Endothelial cell of umbilical vein (primary cell): ENCODE results near the gene ARHGAP22. TPM values are rescaled to one million over a fixed set of nuclear protein-coding genes. Genes with fewer than 3 reads are reported as not detected.

Source experiments
- BruUV-seq: library from RNA; stranded (reverse); fragments of 400-500 nt; replicated peaks from 2 replicates; lab custom pipeline; 2021; lab: Mats Ljungman, UMichigan
- CTCF ChIA-PET: fragments of 300-600, 350-600 bp; sonication (Branson Sonifier 250); formaldehyde crosslinking; loops from one replicate; lab custom pipeline; 2021; ENCODE audit warnings: antibody characterized with exemption, inconsistent platforms; lab: Charles Lee
- POLR2A ChIA-PET: fragments of 300-600, 350-600 bp; sonication (Branson Sonifier 250); formaldehyde crosslinking; loops from one replicate; lab custom pipeline; 2021; ENCODE audit warnings: antibody characterized with exemption, inconsistent platforms; lab: Charles Lee
- DNase-seq: peaks from one replicate; pipeline ENCODE4 v3.0.0-alpha.2; 2011; ENCODE audit warnings: low read depth, low spot score
- FAIRE-seq: peaks from 2 replicates; lab custom pipeline; 2011; peaks lifted over from hg19 to GRCh38; lab: Jason Lieb, UNC
- H2AFZ ChIP-seq: 2 replicates; pipeline ENCODE4 v1.6.0; 2012; ENCODE audit warnings: low read depth, low read length, control low read depth, inconsistent platforms
- H3K27ac ChIP-seq: 2 replicates; pipeline ENCODE4 v1.5.1; 2011; ENCODE audit warnings: low read depth, mild to moderate bottlenecking, control low read depth, low read length, moderate library complexity; ENCODE audit not compliant: insufficient read depth
- H3K27me3 ChIP-seq, 2 experiments: 2 replicates each; pipeline versions ENCODE4 v1.6.0 to v1.6.1; 2011; ENCODE audit warnings: low read length in 2 of 2, mixed read lengths in 1 of 2; ENCODE audit not compliant: control insufficient read depth in 2 of 2, insufficient read depth in 2 of 2
- H3K36me3 ChIP-seq, 2 experiments: 2 replicates in 1 of 2; 3 replicates in 1 of 2; pipeline ENCODE4 v1.5.1; 2011; ENCODE audit warnings: low read length in 2 of 2, mild to moderate bottlenecking in 1 of 2, moderate library complexity in 1 of 2; ENCODE audit not compliant: control insufficient read depth in 2 of 2, insufficient read depth in 2 of 2; ENCODE audit errors: extremely low read depth in 1 of 2
- H3K4me1 ChIP-seq: 3 replicates; pipeline ENCODE4 v1.5.1; 2011; ENCODE audit warnings: mild to moderate bottlenecking, low read length; ENCODE audit not compliant: control insufficient read depth, insufficient read depth; ENCODE audit errors: extremely low read depth
- H3K4me2 ChIP-seq: 2 replicates; pipeline ENCODE4 v1.6.1; 2011; ENCODE audit warnings: low read length, control low read depth, mixed read lengths; ENCODE audit not compliant: insufficient read depth
- H3K4me3 ChIP-seq, 3 experiments: fragments of 200-600 bp in 1 of 3; sonication (generic), shearing (Covaris generic) in 1 of 3; replicated peaks in 1 of 3; 2 replicates each; pipeline ENCODE4 v1.5.1; 2011 to 2016; ENCODE audit warnings: control low read depth in 3 of 3, low read length in 3 of 3, mild to moderate bottlenecking in 2 of 3, inconsistent platforms in 1 of 3, low read depth in 1 of 3, moderate library complexity in 1 of 3; ENCODE audit not compliant: insufficient read depth in 1 of 3
- H3K79me2 ChIP-seq: 2 replicates; pipeline ENCODE4 v1.6.0; 2012; ENCODE audit warnings: low read length, inconsistent platforms; ENCODE audit not compliant: control insufficient read depth, insufficient read depth
- H3K9ac ChIP-seq: replicated peaks from 2 replicates; pipeline ENCODE3; 2011; ENCODE audit warnings: low read length, control low read depth; ENCODE audit not compliant: insufficient read depth; ENCODE audit errors: extremely low read depth
- H3K9me1 ChIP-seq: replicated peaks from 3 replicates; pipeline ENCODE4 v1.6.0; 2011; ENCODE audit warnings: mild to moderate bottlenecking, low read length; ENCODE audit not compliant: control insufficient read depth, insufficient read depth; ENCODE audit errors: extremely low read depth
- H3K9me3 ChIP-seq: replicated peaks from 2 replicates; pipeline ENCODE4 v1.5.1; 2012; ENCODE audit warnings: low read length, inconsistent platforms; ENCODE audit not compliant: control insufficient read depth, insufficient read depth
- H4K20me1 ChIP-seq: replicated peaks from 2 replicates; pipeline ENCODE3; 2011; ENCODE audit warnings: mild to moderate bottlenecking, low read length; ENCODE audit not compliant: control insufficient read depth, insufficient read depth; ENCODE audit errors: extremely low read depth
- CTCF ChIP-seq, 2 donors: IDR thresholded peaks; 1 replicate in 1 of 2; 2 replicates in 1 of 2; pipeline ENCODE4 v1.5.1; 2011; ENCODE audit warnings: low read length in 2 of 2, mild to moderate bottlenecking in 2 of 2, moderate library complexity in 2 of 2, control low read depth in 1 of 2, inconsistent platforms in 1 of 2, low read depth in 1 of 2; ENCODE audit not compliant: insufficient read depth in 1 of 2; ENCODE audit errors: extremely low read depth in 1 of 2
- EZH2 ChIP-seq: IDR thresholded peaks from 2 replicates; pipeline ENCODE4 v1.6.1; 2012; ENCODE audit warnings: borderline replicate concordance, low read depth, mild to moderate bottlenecking, moderate library complexity, low read length, inconsistent platforms; ENCODE audit not compliant: severe bottlenecking
- FOS ChIP-seq: IDR thresholded peaks from 2 replicates; pipeline ENCODE4 v1.6.1; 2011; ENCODE audit warnings: mild to moderate bottlenecking, low read length, moderate library complexity, borderline replicate concordance; ENCODE audit not compliant: insufficient read depth
- GATA2 ChIP-seq: IDR thresholded peaks from 2 replicates; pipeline ENCODE4 v1.7.0; 2011; ENCODE audit warnings: low read depth, mild to moderate bottlenecking, moderate library complexity, mixed read lengths, low read length; ENCODE audit not compliant: insufficient read length, insufficient read depth
- JUN ChIP-seq: IDR thresholded peaks from 2 replicates; pipeline ENCODE4 v1.6.1; 2011; ENCODE audit warnings: borderline replicate concordance, low read depth; ENCODE audit not compliant: insufficient read length, insufficient read depth
- MAX ChIP-seq: IDR thresholded peaks from 2 replicates; pipeline ENCODE4 v1.6.1; 2011; ENCODE audit not compliant: insufficient read depth, insufficient read length
- MYC ChIP-seq: IDR thresholded peaks from one replicate; pipeline ENCODE4 v1.6.1; 2011; ENCODE audit warnings: mild to moderate bottlenecking, low read depth, low read length
- POLR2A ChIP-seq: IDR thresholded peaks from 2 replicates; pipeline ENCODE4 v1.6.1; 2012; ENCODE audit warnings: low read depth, mild to moderate bottlenecking, control low read depth, low read length
- POLR2AphosphoS5 ChIP-seq: IDR thresholded peaks from 2 replicates; pipeline ENCODE4 v1.6.1; 2012; ENCODE audit warnings: low read depth, mild to moderate bottlenecking, control low read depth, low read length, moderate library complexity; ENCODE audit not compliant: insufficient read depth
- dilution Hi-C: fragments of 300-500 bp; cut with MboI; formaldehyde crosslinking; loops from one replicate; pipeline ENCODE4 v1.15.0; 2019; ENCODE audit warnings: low sequenced_read_pairs; ENCODE audit not compliant: extremely low pct_ligation_motif_present
- intact Hi-C: fragments of 100-400 bp; cut with micrococcal nuclease; formaldehyde crosslinking; loops from one replicate; pipeline ENCODE4 v1.10.0; 2022
- polyA plus RNA-seq, 4 experiments: library from polyadenylated mRNA; depleted of rRNA in 3 of 4; stranded (reverse) in 3 of 4; unstranded in 1 of 4; fragments of >200 nt; gene quantifications; 2 replicates each; pipeline versions ENCODE4 v1.2.1 to v1.2.3, GENCODE V29; 2011 to 2012; ENCODE audit warnings: missing spikeins in 1 of 4
- total RNA-seq: library from RNA; stranded (reverse); gene quantifications from 2 replicates; pipeline ENCODE4 v1.2.3, GENCODE V29; 2021

Gene ARHGAP22
- total and polyA plus RNA-seq, 2 donors (not counting 3 experiments of a cell fraction or from before 2014, with no cell fraction given), result 8.6 to 50.3 TPM

GRCh38 chr10:48440771-48441170 lies 164.1 kb downstream of the ARHGAP22 start:
- Histone ChIP-seq H3K9me1 (peaks cover 2% of the 10 kb centered on the region), H3K9ac (no peak overlapping the region), H3K27me3 (no peaks in the 10 kb centered on the region), H3K36me3 (peaks cover 5 to 8% of the 10 kb centered on the region in 2 experiments), H3K79me2 (no peaks in the 10 kb centered on the region), H3K4me1 (no peaks in the 10 kb centered on the region), H4K20me1 (no peaks in the 10 kb centered on the region), H3K4me2 (no peak overlapping the region), H3K27ac (no peak overlapping the region), H2AFZ (no peak overlapping the region), H3K4me3 (no peak overlapping the region), H3K9me3 (no peaks in the 10 kb centered on the region)
- no TSS peak for BruUV-seq
- ChIA-PET POLR2A (no interaction called here), CTCF (interaction anchor here (1.1 to 1.8 kb wide), 4 partner anchors 10 to 215 kb away, joined by 3 to 6 read pairs (median 4); no protein-coding TSS in a partner anchor)
- DNase-seq, result no peak
- intact Hi-C loops, result no loop called here
- no peak for TF ChIP-seq MYC
- TF ChIP-seq JUN, result no peak
- TF ChIP-seq GATA2, result no peak
- no peak for TF ChIP-seq CTCF (IDR thresholded peaks at IDR 0.05; ENCODE audit: extremely low read depth in 1 of 2, insufficient read depth in 1 of 2, low read depth in 1 of 2, low read length in 2 of 2)
- no peak for TF ChIP-seq POLR2A
- no peak for TF ChIP-seq POLR2AphosphoS5
- TF ChIP-seq MAX, result no peak
- no peak for TF ChIP-seq FOS
- no peak for TF ChIP-seq EZH2
- dilution Hi-C loops, result no loop called here
- FAIRE-seq, result no peak
